Endothelial cell of umbilical vein (primary cell): ENCODE results near the gene AQP2. TPM values are rescaled to one million over a fixed set of nuclear protein-coding genes. Genes with fewer than 3 reads are reported as not detected.

Source experiments
- BruUV-seq: library from RNA; stranded (reverse); fragments of 400-500 nt; replicated peaks from 2 replicates; lab custom pipeline; 2021; lab: Mats Ljungman, UMichigan
- CTCF ChIA-PET: fragments of 300-600, 350-600 bp; sonication (Branson Sonifier 250); formaldehyde crosslinking; loops from one replicate; lab custom pipeline; 2021; ENCODE audit warnings: antibody characterized with exemption, inconsistent platforms; lab: Charles Lee
- POLR2A ChIA-PET: fragments of 300-600, 350-600 bp; sonication (Branson Sonifier 250); formaldehyde crosslinking; loops from one replicate; lab custom pipeline; 2021; ENCODE audit warnings: antibody characterized with exemption, inconsistent platforms; lab: Charles Lee
- DNase-seq: peaks from one replicate; pipeline ENCODE4 v3.0.0-alpha.2; 2011; ENCODE audit warnings: low read depth, low spot score
- FAIRE-seq: peaks from 2 replicates; lab custom pipeline; 2011; peaks lifted over from hg19 to GRCh38; lab: Jason Lieb, UNC
- H2AFZ ChIP-seq: 2 replicates; pipeline ENCODE4 v1.6.0; 2012; ENCODE audit warnings: low read depth, low read length, control low read depth, inconsistent platforms
- H3K27ac ChIP-seq: 2 replicates; pipeline ENCODE4 v1.5.1; 2011; ENCODE audit warnings: low read depth, mild to moderate bottlenecking, control low read depth, low read length, moderate library complexity; ENCODE audit not compliant: insufficient read depth
- H3K27me3 ChIP-seq, 2 experiments: 2 replicates each; pipeline versions ENCODE4 v1.6.0 to v1.6.1; 2011; ENCODE audit warnings: low read length in 2 of 2, mixed read lengths in 1 of 2; ENCODE audit not compliant: control insufficient read depth in 2 of 2, insufficient read depth in 2 of 2
- H3K36me3 ChIP-seq, 2 experiments: 2 replicates in 1 of 2; 3 replicates in 1 of 2; pipeline ENCODE4 v1.5.1; 2011; ENCODE audit warnings: low read length in 2 of 2, mild to moderate bottlenecking in 1 of 2, moderate library complexity in 1 of 2; ENCODE audit not compliant: control insufficient read depth in 2 of 2, insufficient read depth in 2 of 2; ENCODE audit errors: extremely low read depth in 1 of 2
- H3K4me1 ChIP-seq: 3 replicates; pipeline ENCODE4 v1.5.1; 2011; ENCODE audit warnings: mild to moderate bottlenecking, low read length; ENCODE audit not compliant: control insufficient read depth, insufficient read depth; ENCODE audit errors: extremely low read depth
- H3K4me2 ChIP-seq: 2 replicates; pipeline ENCODE4 v1.6.1; 2011; ENCODE audit warnings: low read length, control low read depth, mixed read lengths; ENCODE audit not compliant: insufficient read depth
- H3K4me3 ChIP-seq, 3 experiments: fragments of 200-600 bp in 1 of 3; sonication (generic), shearing (Covaris generic) in 1 of 3; replicated peaks in 1 of 3; 2 replicates each; pipeline ENCODE4 v1.5.1; 2011 to 2016; ENCODE audit warnings: control low read depth in 3 of 3, low read length in 3 of 3, mild to moderate bottlenecking in 2 of 3, inconsistent platforms in 1 of 3, low read depth in 1 of 3, moderate library complexity in 1 of 3; ENCODE audit not compliant: insufficient read depth in 1 of 3
- H3K79me2 ChIP-seq: 2 replicates; pipeline ENCODE4 v1.6.0; 2012; ENCODE audit warnings: low read length, inconsistent platforms; ENCODE audit not compliant: control insufficient read depth, insufficient read depth
- H3K9ac ChIP-seq: replicated peaks from 2 replicates; pipeline ENCODE3; 2011; ENCODE audit warnings: low read length, control low read depth; ENCODE audit not compliant: insufficient read depth; ENCODE audit errors: extremely low read depth
- H3K9me1 ChIP-seq: replicated peaks from 3 replicates; pipeline ENCODE4 v1.6.0; 2011; ENCODE audit warnings: mild to moderate bottlenecking, low read length; ENCODE audit not compliant: control insufficient read depth, insufficient read depth; ENCODE audit errors: extremely low read depth
- H3K9me3 ChIP-seq: replicated peaks from 2 replicates; pipeline ENCODE4 v1.5.1; 2012; ENCODE audit warnings: low read length, inconsistent platforms; ENCODE audit not compliant: control insufficient read depth, insufficient read depth
- H4K20me1 ChIP-seq: replicated peaks from 2 replicates; pipeline ENCODE3; 2011; ENCODE audit warnings: mild to moderate bottlenecking, low read length; ENCODE audit not compliant: control insufficient read depth, insufficient read depth; ENCODE audit errors: extremely low read depth
- CTCF ChIP-seq, 2 donors: IDR thresholded peaks; 1 replicate in 1 of 2; 2 replicates in 1 of 2; pipeline ENCODE4 v1.5.1; 2011; ENCODE audit warnings: low read length in 2 of 2, mild to moderate bottlenecking in 2 of 2, moderate library complexity in 2 of 2, control low read depth in 1 of 2, inconsistent platforms in 1 of 2, low read depth in 1 of 2; ENCODE audit not compliant: insufficient read depth in 1 of 2; ENCODE audit errors: extremely low read depth in 1 of 2
- EZH2 ChIP-seq: IDR thresholded peaks from 2 replicates; pipeline ENCODE4 v1.6.1; 2012; ENCODE audit warnings: borderline replicate concordance, low read depth, mild to moderate bottlenecking, moderate library complexity, low read length, inconsistent platforms; ENCODE audit not compliant: severe bottlenecking
- FOS ChIP-seq: IDR thresholded peaks from 2 replicates; pipeline ENCODE4 v1.6.1; 2011; ENCODE audit warnings: mild to moderate bottlenecking, low read length, moderate library complexity, borderline replicate concordance; ENCODE audit not compliant: insufficient read depth
- GATA2 ChIP-seq: IDR thresholded peaks from 2 replicates; pipeline ENCODE4 v1.7.0; 2011; ENCODE audit warnings: low read depth, mild to moderate bottlenecking, moderate library complexity, mixed read lengths, low read length; ENCODE audit not compliant: insufficient read length, insufficient read depth
- JUN ChIP-seq: IDR thresholded peaks from 2 replicates; pipeline ENCODE4 v1.6.1; 2011; ENCODE audit warnings: borderline replicate concordance, low read depth; ENCODE audit not compliant: insufficient read length, insufficient read depth
- MAX ChIP-seq: IDR thresholded peaks from 2 replicates; pipeline ENCODE4 v1.6.1; 2011; ENCODE audit not compliant: insufficient read depth, insufficient read length
- MYC ChIP-seq: IDR thresholded peaks from one replicate; pipeline ENCODE4 v1.6.1; 2011; ENCODE audit warnings: mild to moderate bottlenecking, low read depth, low read length
- POLR2A ChIP-seq: IDR thresholded peaks from 2 replicates; pipeline ENCODE4 v1.6.1; 2012; ENCODE audit warnings: low read depth, mild to moderate bottlenecking, control low read depth, low read length
- POLR2AphosphoS5 ChIP-seq: IDR thresholded peaks from 2 replicates; pipeline ENCODE4 v1.6.1; 2012; ENCODE audit warnings: low read depth, mild to moderate bottlenecking, control low read depth, low read length, moderate library complexity; ENCODE audit not compliant: insufficient read depth
- dilution Hi-C: fragments of 300-500 bp; cut with MboI; formaldehyde crosslinking; loops from one replicate; pipeline ENCODE4 v1.15.0; 2019; ENCODE audit warnings: low sequenced_read_pairs; ENCODE audit not compliant: extremely low pct_ligation_motif_present
- intact Hi-C: fragments of 100-400 bp; cut with micrococcal nuclease; formaldehyde crosslinking; loops from one replicate; pipeline ENCODE4 v1.10.0; 2022
- polyA plus RNA-seq, 4 experiments: library from polyadenylated mRNA; depleted of rRNA in 3 of 4; stranded (reverse) in 3 of 4; unstranded in 1 of 4; fragments of >200 nt; gene quantifications; 2 replicates each; pipeline versions ENCODE4 v1.2.1 to v1.2.3, GENCODE V29; 2011 to 2012; ENCODE audit warnings: missing spikeins in 1 of 4
- total RNA-seq: library from RNA; stranded (reverse); gene quantifications from 2 replicates; pipeline ENCODE4 v1.2.3, GENCODE V29; 2021

AQP2 gene
- total and polyA plus RNA-seq, 2 donors (not counting 3 experiments of a cell fraction or from before 2014, with no cell fraction given): not detected

GRCh38 chr12:49959685-49960473 is 9.3 kb downstream of the AQP2 start:
- H3K9me3 ChIP-seq: no peaks in the 10 kb centered on the region
- DNase-seq (peak; percentile 88), FAIRE-seq (peak; percentile 100)
- peak overlapping the region; percentile 12 for H3K9ac ChIP-seq
- ChIA-PET POLR2A (interaction anchor here (2.5 kb wide), 1 partner anchor 90 kb away, joined by 11 read pairs; no protein-coding TSS in a partner anchor), CTCF (interaction anchor here (0.7 to 4.3 kb wide), 11 partner anchors 8 to 128 kb away, joined by 3 to 61 read pairs (median 3); no protein-coding TSS in a partner anchor)
- H2AFZ ChIP-seq: peak overlapping the region; percentile 19
- TF ChIP-seq CTCF (IDR thresholded peaks at IDR 0.05; ENCODE audit: extremely low read depth in 1 of 2, insufficient read depth in 1 of 2, low read depth in 1 of 2, low read length in 2 of 2): no peak
- peak; percentile 89 for TF ChIP-seq POLR2AphosphoS5
- TF ChIP-seq FOS: no peak
- TF ChIP-seq MYC: no peak
- TF ChIP-seq JUN: no peak
- peak; percentile 34 for TF ChIP-seq POLR2A
- TF ChIP-seq MAX: no peak
- TF ChIP-seq GATA2: peak; percentile 23
- TF ChIP-seq EZH2: no peak
- intact Hi-C loops (loop anchor here (1.0 kb wide), 2 partner anchors 15 to 91 kb away; no protein-coding TSS in a partner anchor), dilution Hi-C loops (loop anchor here (25.0 kb wide), 1 partner anchor 102 kb away; the partner anchor contains the start of gene ASIC1)
- H3K9me1 ChIP-seq: no peaks in the 10 kb centered on the region
- no peaks in the 10 kb centered on the region for H3K36me3 ChIP-seq
- no peaks in the 10 kb centered on the region for H3K79me2 ChIP-seq
- H3K27me3 ChIP-seq: no peaks in the 10 kb centered on the region
- BruUV-seq: no TSS peak
- no peak overlapping the region for H3K4me3 ChIP-seq
- peaks cover 30% of the 10 kb centered on the region for H3K4me1 ChIP-seq
- peak overlapping the region; percentile 49 for H3K4me2 ChIP-seq
- peak overlapping the region; percentile 69 for H3K27ac ChIP-seq
- no peaks in the 10 kb centered on the region for H4K20me1 ChIP-seq
